Measurements from ENCODE around the gene RIMS4.

The RIMS4 gene

GRCh38 chr20:44810391-44811149, at the start of gene RIMS4:
Gene RIMS4, minus strand, starts transcription at chr20:44810546. Its CDS starts 275 bp downstream, at chr20:44810271.
- DNase-seq (ENCODE audit: insufficient read length, low spot score): peak; percentile 62

GRCh38 chr20:44858606-44859360, 48.4 kb upstream of the RIMS4 start:
- FAIRE-seq (peak; percentile 95), DNase-seq (ENCODE audit: insufficient read length, low spot score) (no peak)

More at GRCh38 chr20:44810391-44811149, at the start of gene RIMS4:
- FAIRE-seq: no peak

- FAIRE-seq (peak; percentile 82), DNase-seq (ENCODE audit: insufficient read length, low spot score) (no peak)
Observed at GRCh38 chr20:44856856-44857448, 46.6 kb upstream of the RIMS4 start.

GRCh38 chr20:44856442-44856841, 46.1 kb upstream of the RIMS4 start:
- FAIRE-seq (no peak), DNase-seq (ENCODE audit: insufficient read length, low spot score) (no peak)

- no peak for DNase-seq (ENCODE audit: insufficient read length, low spot score)
- peak; percentile 80 for FAIRE-seq
Observed at GRCh38 chr20:44851545-44851944, 41.2 kb upstream of the RIMS4 start.

- DNase-seq (ENCODE audit: insufficient read length, low spot score) (no peak), FAIRE-seq (peak; percentile 90)
Observed at GRCh38 chr20:44850837-44851236, 40.5 kb upstream of the RIMS4 start.

GRCh38 chr20:44850272-44850671, 39.9 kb upstream of the RIMS4 start:
- no peak for DNase-seq (ENCODE audit: insufficient read length, low spot score)

GRCh38 chr20:44849703-44850102, 39.4 kb upstream of the RIMS4 start:
- peak; percentile 94 for FAIRE-seq

More at GRCh38 chr20:44850272-44850671, 39.9 kb upstream of the RIMS4 start:
- FAIRE-seq: no peak

GRCh38 chr20:44848254-44849015, 38.1 kb upstream of the RIMS4 start:
- DNase-seq (ENCODE audit: insufficient read length, low spot score) (no peak), FAIRE-seq (no peak)

More at GRCh38 chr20:44849703-44850102, 39.4 kb upstream of the RIMS4 start:
- no peak for DNase-seq (ENCODE audit: insufficient read length, low spot score)

GRCh38 chr20:44843876-44844275, 33.5 kb upstream of the RIMS4 start:
- no peak for FAIRE-seq
- no peak for DNase-seq (ENCODE audit: insufficient read length, low spot score)

- peak; percentile 83 for FAIRE-seq
Observed at GRCh38 chr20:44841955-44842354, 31.6 kb upstream of the RIMS4 start.

GRCh38 chr20:44840826-44841225, 30.5 kb upstream of the RIMS4 start:
- DNase-seq (ENCODE audit: insufficient read length, low spot score) (no peak), FAIRE-seq (peak; percentile 51)

More at GRCh38 chr20:44841955-44842354, 31.6 kb upstream of the RIMS4 start:
- no peak for DNase-seq (ENCODE audit: insufficient read length, low spot score)

- DNase-seq (ENCODE audit: insufficient read length, low spot score) (no peak), FAIRE-seq (peak; percentile 68)
Observed at GRCh38 chr20:44839481-44839880, 29.1 kb upstream of the RIMS4 start.

- DNase-seq (ENCODE audit: insufficient read length, low spot score): no peak
- FAIRE-seq: no peak
Observed at GRCh38 chr20:44838521-44838920, 28.2 kb upstream of the RIMS4 start.

GRCh38 chr20:44837946-44838345, 27.6 kb upstream of the RIMS4 start:
- FAIRE-seq (no peak), DNase-seq (ENCODE audit: insufficient read length, low spot score) (no peak)

- FAIRE-seq: peak; percentile 69
- DNase-seq (ENCODE audit: insufficient read length, low spot score): no peak
Observed at GRCh38 chr20:44836601-44837120, 26.3 kb upstream of the RIMS4 start.

- FAIRE-seq (no peak), DNase-seq (ENCODE audit: insufficient read length, low spot score) (no peak)
Observed at GRCh38 chr20:44835661-44836221, 25.4 kb upstream of the RIMS4 start.

- FAIRE-seq (no peak), DNase-seq (ENCODE audit: insufficient read length, low spot score) (no peak)
Observed at GRCh38 chr20:44835116-44835515, 24.8 kb upstream of the RIMS4 start.

GRCh38 chr20:44834693-44835092, 24.3 kb upstream of the RIMS4 start:
- DNase-seq (ENCODE audit: insufficient read length, low spot score) (no peak), FAIRE-seq (peak; percentile 4)

- no peak for DNase-seq (ENCODE audit: insufficient read length, low spot score)
- FAIRE-seq: no peak
Observed at GRCh38 chr20:44833437-44833836, 23.1 kb upstream of the RIMS4 start.

All from HTR-8/SVneo (cell line).